Kidney glomerular epithelial cell (primary cell): Measurements from ENCODE around the gene RRP36.
"Not testable (repeated sequence)": the region's sequence is repeated elsewhere in the genome, so short reads cannot be mapped to it uniquely, and the experiment has no call there.

Source experiments
- DNase-seq: peaks from one replicate; lab custom pipeline; 2025; lab: John Stamatoyannopoulos, UW

RRP36 gene

GRCh38 chr6:43021270-43022047 lies at the start of gene RRP36:
Gene RRP36, plus strand, starts transcription at chr6:43021623. Its CDS starts 32 bp downstream, at chr6:43021655.
- peak; percentile 68 for DNase-seq

DNA sequence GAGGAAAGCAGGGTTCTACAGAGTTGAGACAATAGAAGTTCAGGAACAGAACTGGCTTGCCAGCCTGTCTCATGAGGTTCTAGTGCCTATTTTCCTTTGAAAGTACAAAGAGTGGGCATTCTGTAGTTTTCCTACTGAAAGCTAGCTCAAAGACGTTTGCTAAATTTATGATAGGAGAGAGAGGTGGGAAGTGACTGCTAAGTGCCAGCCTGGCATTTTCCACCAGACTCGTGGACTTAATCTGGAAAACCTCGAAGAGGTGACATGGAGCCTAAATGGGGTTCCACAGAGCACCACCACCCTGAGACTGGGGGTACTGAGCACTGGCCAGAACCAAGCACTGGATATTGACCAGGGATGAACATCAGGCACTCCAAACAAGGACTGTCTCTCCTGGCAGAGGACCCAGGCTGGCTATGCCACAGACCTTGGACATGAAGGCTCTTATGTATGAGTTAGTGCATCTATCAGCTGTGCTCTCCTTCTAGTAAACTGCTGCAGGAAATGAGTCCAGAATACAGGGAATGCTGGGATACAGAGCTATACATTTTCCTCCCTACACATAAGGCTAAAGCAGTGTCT lies 49.6 kb upstream of the RRP36 start:
- DNase-seq, result no peak

- no peak for DNase-seq
These were observed 47.5 kb upstream of the RRP36 start for GRCh38 chr6:42973926-42974325.

- DNase-seq, result no peak
These were observed 46.4 kb upstream of the RRP36 start for GRCh38 chr6:42974919-42975505.

- DNase-seq, result no peak
These were observed 43.0 kb upstream of the RRP36 start for GRCh38 chr6:42978487-42978838.

DNA sequence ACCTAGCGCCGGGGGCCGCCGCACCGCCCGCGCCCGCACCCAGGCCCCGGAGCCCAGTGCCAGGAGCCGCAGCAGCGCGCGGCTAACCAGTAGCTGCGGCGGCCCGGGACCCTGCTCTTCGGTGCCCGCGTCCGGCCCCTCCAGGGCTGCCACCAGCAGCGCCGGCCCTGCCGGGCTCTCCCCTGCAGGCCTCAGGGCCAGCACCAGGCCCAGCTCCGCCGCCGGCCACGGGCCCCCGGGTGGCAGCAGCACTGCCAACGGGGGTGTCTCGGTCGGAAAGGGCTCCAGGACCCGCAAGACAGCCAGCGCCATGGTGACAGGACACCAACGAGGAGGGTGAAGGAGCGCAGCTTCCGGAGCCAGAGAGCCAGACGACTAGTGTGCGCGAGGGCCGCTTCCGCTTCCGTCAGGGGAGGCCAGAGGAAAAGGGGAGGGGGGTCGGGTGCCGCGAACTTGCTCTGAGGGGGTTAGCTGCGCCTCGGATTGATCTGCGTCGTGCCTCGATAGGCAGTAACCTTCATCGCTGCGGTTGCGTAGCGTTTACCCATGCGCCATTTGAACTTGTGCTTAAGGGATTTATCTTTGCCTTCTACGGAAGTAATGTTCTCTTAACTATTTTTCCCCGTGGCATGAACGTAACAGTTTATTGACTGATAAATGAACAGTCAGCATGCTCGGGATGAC lies 42.4 kb upstream of the RRP36 start, which contains the start of gene PEX6:
Gene PEX6 (minus strand): TSS at position 343 of the 684 bp plus-strand sequence. CDS start 31 bp downstream, at position 312.
- peak; percentile 56 for DNase-seq

GRCh38 chr6:42979523-42980177 lies 41.8 kb upstream of the RRP36 start:
- peak; percentile 53 for DNase-seq

DNA sequence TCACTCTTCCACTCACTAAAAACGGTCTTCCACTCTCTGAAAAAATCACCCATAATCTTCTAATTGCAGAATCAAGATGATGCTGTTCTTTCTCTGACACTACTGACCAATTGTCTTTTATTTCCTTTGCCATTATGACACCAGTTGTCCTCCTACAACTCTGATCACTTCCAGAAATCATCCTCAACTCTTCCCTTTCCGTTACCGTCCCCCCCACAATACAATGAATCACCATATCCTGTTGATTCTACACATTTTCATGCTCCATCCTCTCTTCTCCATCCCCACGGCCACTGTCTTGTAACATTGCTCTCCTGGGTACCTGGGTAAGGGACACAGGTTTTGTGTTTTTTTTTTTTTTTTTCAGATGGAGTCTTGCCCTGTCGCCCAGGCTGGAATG lies 39.6 kb upstream of the RRP36 start:
- DNase-seq, result no peak

DNA sequence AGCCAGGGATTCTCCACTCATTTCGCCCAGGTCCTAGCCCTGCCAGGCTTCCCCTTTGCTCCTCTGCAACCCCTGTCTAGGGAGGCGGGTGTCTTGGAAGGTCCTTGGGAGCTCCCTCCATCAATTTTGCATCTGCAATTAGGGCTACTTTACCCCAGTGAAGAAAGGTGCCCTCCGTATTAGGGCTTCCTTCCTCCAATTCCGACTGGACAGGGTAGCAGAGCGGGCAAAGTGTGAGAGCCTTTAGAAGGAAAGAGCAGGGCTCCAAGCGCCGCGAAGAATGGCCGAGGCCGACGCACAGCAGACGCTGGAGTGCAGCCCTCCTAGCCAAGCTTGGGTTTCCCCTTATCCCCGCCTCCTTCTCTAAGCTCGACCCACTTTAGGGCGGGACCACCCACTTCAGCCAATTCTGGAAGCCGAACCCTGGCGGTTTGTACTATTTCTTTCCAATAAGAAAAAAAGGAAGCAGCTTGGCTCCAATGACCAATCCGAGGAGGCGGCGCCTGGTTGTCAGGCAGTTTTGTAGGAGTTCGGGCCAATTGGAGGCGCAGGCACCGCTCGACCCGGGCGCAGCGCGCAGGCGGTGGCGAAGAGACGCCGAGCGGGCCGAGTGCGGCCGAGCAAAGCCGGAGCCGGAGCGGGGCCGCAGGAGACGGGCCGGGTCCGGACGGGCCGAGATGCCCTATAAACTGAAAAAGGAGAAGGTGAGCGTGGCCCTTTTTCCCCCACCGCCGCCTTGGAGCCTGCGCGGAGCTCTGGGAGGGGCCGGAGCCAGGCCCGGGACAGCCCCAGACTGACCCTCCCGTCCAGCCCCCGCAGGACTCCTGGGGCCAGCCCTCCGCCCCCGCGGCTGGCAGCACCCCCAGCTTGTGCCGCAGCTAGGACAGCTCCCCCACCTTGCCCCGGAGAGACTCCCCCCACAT lies 37.2 kb upstream of the RRP36 start, which contains the start of gene PPP2R5D:
Gene PPP2R5D (plus strand): TSS at position 570 of the 923 bp plus-strand sequence. CDS start 108 bp downstream, at position 678.
- peak; percentile 99 for DNase-seq

DNA sequence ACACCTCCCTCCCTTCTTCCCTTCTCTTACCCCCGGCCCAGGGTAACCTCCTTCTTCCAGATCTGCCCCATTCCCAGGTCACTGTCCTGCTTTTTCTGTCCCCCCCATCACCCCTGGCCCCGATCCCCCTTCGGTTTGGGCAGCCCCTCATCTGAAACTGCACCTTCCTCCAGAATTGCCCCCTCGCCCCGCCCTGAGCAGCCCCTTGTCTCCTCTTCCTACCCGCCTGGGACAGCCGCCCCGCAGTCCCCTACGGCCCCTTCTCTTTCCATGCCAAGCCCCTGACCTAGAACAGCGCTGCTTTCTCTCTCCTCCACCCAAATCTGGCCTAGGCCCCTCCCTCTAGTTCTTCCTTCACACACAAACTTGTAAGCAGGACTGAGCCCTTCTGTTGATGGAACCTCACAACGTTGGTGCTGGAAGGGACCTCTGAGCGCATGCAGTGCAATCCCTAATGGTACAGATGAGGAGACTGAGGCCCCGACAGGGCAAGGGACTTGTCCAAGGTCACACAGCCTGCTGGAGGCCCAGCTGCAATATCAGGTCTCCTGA lies 36.4 kb upstream of the RRP36 start:
- no peak for DNase-seq

GRCh38 chr6:42987533-42988451 lies 33.6 kb upstream of the RRP36 start:
- DNase-seq, result no peak

GRCh38 chr6:42988486-42989020 lies 32.9 kb upstream of the RRP36 start:
- no peak for DNase-seq

DNA sequence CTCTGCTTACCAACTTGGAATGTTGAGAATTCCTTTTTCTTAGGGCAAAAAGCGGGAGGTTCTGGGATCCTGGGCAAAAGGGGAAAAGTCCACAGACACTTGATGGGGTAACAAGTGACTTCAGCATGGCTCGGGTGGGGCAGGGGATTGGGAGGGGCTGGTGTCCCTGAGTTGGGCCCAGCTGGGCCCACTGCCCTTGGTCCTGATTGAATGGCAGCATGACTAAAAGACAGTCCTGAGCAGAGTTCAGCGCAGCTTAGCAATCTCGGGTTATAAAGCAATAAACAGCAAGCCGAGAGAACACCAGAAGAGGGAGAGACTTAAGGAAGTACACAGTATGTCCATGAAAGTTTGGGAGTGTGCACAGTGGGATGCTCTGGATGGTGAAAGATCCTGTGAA lies 31.5 kb upstream of the RRP36 start:
- no peak for DNase-seq

DNA sequence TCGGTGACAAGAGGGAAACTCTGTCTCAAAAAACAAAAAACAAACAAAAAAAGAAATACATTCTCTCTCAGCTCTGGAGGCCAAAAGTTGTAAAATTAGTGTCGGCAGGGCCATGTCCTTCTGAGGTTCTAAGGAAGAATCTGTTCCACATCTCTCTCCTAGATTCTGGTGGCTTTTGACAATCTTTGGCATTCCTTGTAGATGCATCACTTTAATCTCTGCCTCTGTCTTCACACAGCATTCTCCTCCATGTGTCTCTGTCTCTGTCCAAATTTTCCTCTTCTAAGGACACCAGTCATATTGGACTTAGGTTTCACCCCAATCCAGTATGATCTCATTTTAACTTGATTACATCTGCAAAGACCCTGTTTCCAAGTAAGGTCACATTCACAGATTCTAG lies 28.0 kb upstream of the RRP36 start:
- DNase-seq, result no peak

- peak; percentile 15 for DNase-seq
These were observed 24.9 kb upstream of the RRP36 start for GRCh38 chr6:42996513-42996912.

DNA sequence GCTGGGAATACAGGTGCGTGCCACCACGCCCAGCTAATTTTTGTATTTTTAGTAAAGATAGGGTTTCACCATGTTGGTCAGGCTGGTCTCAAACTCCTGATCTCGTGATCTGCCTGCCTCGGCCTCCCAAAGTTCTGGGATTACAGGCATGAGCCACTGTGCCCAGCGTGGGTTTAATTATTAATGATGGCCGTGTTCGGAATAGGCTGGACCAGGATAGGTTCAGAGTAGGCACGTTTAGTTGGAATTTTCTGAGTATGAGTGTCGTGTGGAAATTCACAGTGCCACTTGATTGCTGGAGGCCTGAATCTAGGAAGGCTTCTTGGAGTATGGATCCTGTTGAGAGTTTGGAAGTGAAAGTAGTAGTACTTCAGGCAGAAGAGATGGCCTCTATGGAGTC lies 23.2 kb upstream of the RRP36 start:
- not testable (repeated sequence) for DNase-seq

GRCh38 chr6:43001843-43002242 lies 19.6 kb upstream of the RRP36 start:
- DNase-seq, result no peak

DNA sequence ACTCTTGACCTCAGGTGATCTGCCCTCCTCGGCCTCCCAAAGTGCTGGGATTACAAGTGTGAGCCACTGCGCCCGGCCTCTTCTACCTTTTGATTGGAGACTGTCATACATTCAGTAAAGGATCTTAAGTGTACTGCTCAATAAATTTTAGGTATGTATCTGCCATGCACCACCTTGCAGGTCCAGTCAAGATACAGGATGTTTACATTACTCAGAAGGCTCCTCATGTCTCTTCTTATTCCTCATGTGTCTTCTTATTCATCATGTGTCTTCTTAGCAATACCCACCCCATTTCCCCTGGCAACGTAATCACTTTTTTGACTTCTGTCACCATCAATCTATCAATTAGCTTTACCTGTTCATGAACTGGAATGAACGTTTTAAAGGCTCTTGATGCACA lies 15.6 kb upstream of the RRP36 start:
- no peak for DNase-seq

GRCh38 chr6:43006251-43006650 lies 15.2 kb upstream of the RRP36 start:
- DNase-seq, result no peak
